GM23338 (cell line): ENCODE data around the gene NADK. TPM values are rescaled to one million over a fixed set of nuclear protein-coding genes. Genes with fewer than 3 reads are reported as not detected.

Source experiments
- ATAC-seq: fragments of 200-7000 bp; cut with Tn5 transposase; 3 replicates; pipeline ENCODE4 v1.9.1; 2020
- DNase-seq: peaks from one replicate; pipeline ENCODE4 v3.0.0-alpha.2; 2015; ENCODE audit warnings: low spot score
- H2AFZ ChIP-seq: fragments of 200-600 bp; sonication (generic); 2 replicates; pipeline ENCODE4 v1.8.0; 2016; ENCODE audit warnings: antibody characterized with exemption, mild to moderate bottlenecking, moderate library complexity
- H3F3A ChIP-seq: fragments of 200-600 bp; sonication (generic); replicated peaks from 2 replicates; pipeline ENCODE4 v1.8.0; 2017; ENCODE audit warnings: antibody characterized with exemption, mixed run types, low read depth
- H3K27ac ChIP-seq: fragments of 200-600 bp; sonication (generic); 2 replicates; pipeline ENCODE4 v1.6.1; 2016; ENCODE audit warnings: low read depth
- H3K27me3 ChIP-seq: fragments of 200-600 bp; sonication (generic); 2 replicates; pipeline ENCODE4 v1.8.0; 2016; ENCODE audit warnings: mild to moderate bottlenecking, mixed run types, moderate library complexity; ENCODE audit not compliant: insufficient read depth
- H3K36me3 ChIP-seq: fragments of 200-600 bp; sonication (generic); 2 replicates; pipeline ENCODE4 v1.8.0; 2016; ENCODE audit warnings: mild to moderate bottlenecking; ENCODE audit not compliant: insufficient read depth
- H3K4me1 ChIP-seq: fragments of 200-600 bp; sonication (generic); 2 replicates; pipeline ENCODE4 v1.8.0; 2016; ENCODE audit warnings: mild to moderate bottlenecking, moderate library complexity; ENCODE audit not compliant: insufficient read depth
- H3K4me2 ChIP-seq: fragments of 200-600 bp; sonication (generic); 2 replicates; pipeline ENCODE4 v1.7.1; 2017; ENCODE audit warnings: mixed run types
- H3K4me3 ChIP-seq: fragments of 200-600 bp; sonication (generic); 2 replicates; pipeline ENCODE4 v1.6.1; 2016; ENCODE audit warnings: mixed run types
- H3K79me2 ChIP-seq: fragments of 200-600 bp; sonication (generic); replicated peaks from 2 replicates; pipeline ENCODE4 v1.8.0; 2017; ENCODE audit warnings: mild to moderate bottlenecking; ENCODE audit not compliant: insufficient read depth
- H3K9me2 ChIP-seq: fragments of 200-600 bp; sonication (generic); 2 replicates; pipeline ENCODE4 v1.8.0; 2017; ENCODE audit not compliant: insufficient read depth
- H4K20me1 ChIP-seq: fragments of 200-600 bp; sonication (generic); replicated peaks from 2 replicates; pipeline ENCODE4 v1.8.0; 2017; ENCODE audit warnings: mild to moderate bottlenecking; ENCODE audit not compliant: insufficient read depth
- H3K27ac Mint-ChIP-seq: 2 replicates; pipeline ENCODE4 v1.8.0; 2020; ENCODE audit warnings: inconsistent platforms, mild to moderate bottlenecking, moderate library complexity, mixed read lengths
- H3K27me3 Mint-ChIP-seq: 3 replicates; pipeline ENCODE4 v1.8.0; 2022; ENCODE audit warnings: low read depth, mild to moderate bottlenecking, moderate library complexity, mixed read lengths, inconsistent platforms; ENCODE audit not compliant: insufficient read depth, poor library complexity
- H3K36me3 Mint-ChIP-seq: 3 replicates; pipeline ENCODE4 v1.8.0; 2021; ENCODE audit warnings: low read depth, mild to moderate bottlenecking, inconsistent platforms, moderate library complexity, mixed read lengths
- H3K4me1 Mint-ChIP-seq: 3 replicates; pipeline ENCODE4 v1.8.0; 2020; ENCODE audit warnings: mild to moderate bottlenecking, inconsistent platforms, mixed read lengths
- H3K4me3 Mint-ChIP-seq: 3 replicates; pipeline ENCODE4 v1.8.0; 2021; ENCODE audit warnings: moderate library complexity, mild to moderate bottlenecking, inconsistent platforms, mixed read lengths
- H3K9me3 Mint-ChIP-seq: 3 replicates; pipeline ENCODE4 v1.8.0; 2020; ENCODE audit warnings: moderate library complexity, mild to moderate bottlenecking, inconsistent platforms, mixed read lengths
- CTCF ChIP-seq, 2 experiments: fragments of 200-600 bp in 1 of 2; sonication (generic) in 1 of 2; conservative IDR thresholded peaks; 2 replicates each; pipeline versions ENCODE4 v1.5.1 to v1.6.1; 2016 to 2017; ENCODE audit warnings: antibody characterized with exemption in 2 of 2, low read depth in 2 of 2, mild to moderate bottlenecking in 2 of 2, moderate library complexity in 1 of 2
- ETS1 ChIP-seq: IDR thresholded peaks from 2 replicates; pipeline ENCODE4 v1.6.1; 2016; ENCODE audit warnings: antibody characterized with exemption
- REST ChIP-seq: IDR thresholded peaks from one replicate; pipeline ENCODE4 v1.6.1; 2018; ENCODE audit warnings: antibody characterized with exemption; ENCODE audit not compliant: unreplicated experiment
- ZNF114 ChIP-seq: fragments of 250-450 bp; sonication (Bioruptor Pico); IDR thresholded peaks from 2 replicates; pipeline ENCODE4 v1.5.0; 2020; ENCODE audit warnings: mild to moderate bottlenecking, moderate library complexity
- ZNF462 ChIP-seq: fragments of 250-450 bp; sonication (Bioruptor Pico); IDR thresholded peaks from 2 replicates; pipeline ENCODE4 v1.5.0; 2020; ENCODE audit warnings: mild to moderate bottlenecking, moderate library complexity
- polyA plus RNA-seq: library from polyadenylated mRNA; unstranded; fragments of >200 nt; fragmentation: Nextera tagmentation; extraction: Ambion mirVana; gene quantifications from 2 replicates; pipeline ENCODE4 v1.2.1, GENCODE V29; 2016
- total RNA-seq: library from RNA; depleted of rRNA; stranded (reverse); fragments of >200 nt; shearing (Covaris generic); gene quantifications from 2 replicates; pipeline ENCODE4 v1.2.3, GENCODE V29; 2014

The NADK gene
- total and polyA plus RNA-seq, 2 experiments from 2014 or later: 45.3 to 73.2 TPM

- TF ChIP-seq REST (no peak), ZNF462 (no peak), ZNF114 (CRISPR knock-in tag) (no peak), ETS1 (no peak), CTCF (conservative IDR thresholded peaks at IDR 0.05; ENCODE audit: low read depth in 2 of 2) (peak; percentile 43 to 59; a peak in 3 of 4 replicates)
- ATAC-seq: peak; percentile 49; the same call in 2 of the 3 replicates
- no peak overlapping the region for H3K27ac Mint-ChIP-seq
Measured at GRCh38 chr1:1796466-1796865, 18.2 kb upstream of the NADK start.

More at GRCh38 chr1:1796466-1796865, 18.2 kb upstream of the NADK start:
- H3K27me3 Mint-ChIP-seq: peaks cover 2% of the 10 kb centered on the region
- no peak overlapping the region for H3K4me3 Mint-ChIP-seq
- no peaks in the 10 kb centered on the region for H3K4me1 ChIP-seq
- H3K27me3 ChIP-seq: no peaks in the 10 kb centered on the region
- peaks cover 42% of the 10 kb centered on the region; the same call in 1 of the 2 replicates for H3F3A ChIP-seq
- H3K4me3 ChIP-seq: no peak overlapping the region
- no peak overlapping the region for H3K4me2 ChIP-seq
- H3K9me2 ChIP-seq: no peaks in the 10 kb centered on the region
- H3K36me3 Mint-ChIP-seq: peaks cover 75% of the 10 kb centered on the region
- no peaks in the 10 kb centered on the region for H3K9me3 Mint-ChIP-seq
- DNase-seq: peak; percentile 27
- peaks cover 52% of the 10 kb centered on the region for H3K79me2 ChIP-seq
- H2AFZ ChIP-seq: no peak overlapping the region
- no peak overlapping the region for H3K27ac ChIP-seq
- peaks cover 41% of the 10 kb centered on the region for H3K36me3 ChIP-seq
- no peaks in the 10 kb centered on the region for H3K4me1 Mint-ChIP-seq
- peaks cover 25% of the 10 kb centered on the region for H4K20me1 ChIP-seq
